Right forelimb (tissue), 1 donor: ENCODE measurements around the gene DUSP6.
A peak's percentile ranks its signal among the peaks of the same experiment; 100 is the strongest.
"Not testable (repeated sequence)": the region's sequence is repeated elsewhere in the genome, so short reads cannot be mapped to it uniquely, and the experiment has no call there.

Source experiments
- DNase-seq: peaks from one replicate; pipeline ENCODE4 v3.0.0-alpha.2; 2018

DUSP6 gene

GRCh38 chr12:89350630-89351488 lies 1.4 kb downstream of the DUSP6 start:
- no peak for DNase-seq

- DNase-seq = no peak
Measured at GRCh38 chr12:89350260-89350629, 2.1 kb downstream of the DUSP6 start.

DNA sequence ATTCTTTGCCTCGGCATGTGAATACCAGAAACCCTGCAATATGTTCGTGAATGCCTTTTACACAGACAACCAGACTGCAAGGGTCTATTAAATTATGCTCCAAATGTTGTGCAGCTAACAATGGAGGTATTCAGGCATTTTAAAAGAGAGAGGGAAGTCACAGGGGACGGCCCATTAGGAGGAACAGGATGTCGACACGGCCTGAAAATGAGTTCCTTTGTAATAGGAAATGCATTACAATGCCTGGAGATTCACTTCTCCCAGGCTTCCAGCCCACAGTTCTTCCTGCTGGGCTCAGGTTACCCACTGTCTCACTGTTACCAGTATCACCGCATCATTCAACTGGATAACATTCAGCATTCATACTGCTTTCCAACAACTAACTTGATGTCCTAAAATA lies 2.5 kb downstream of the DUSP6 start:
- DNase-seq = no peak

DNA sequence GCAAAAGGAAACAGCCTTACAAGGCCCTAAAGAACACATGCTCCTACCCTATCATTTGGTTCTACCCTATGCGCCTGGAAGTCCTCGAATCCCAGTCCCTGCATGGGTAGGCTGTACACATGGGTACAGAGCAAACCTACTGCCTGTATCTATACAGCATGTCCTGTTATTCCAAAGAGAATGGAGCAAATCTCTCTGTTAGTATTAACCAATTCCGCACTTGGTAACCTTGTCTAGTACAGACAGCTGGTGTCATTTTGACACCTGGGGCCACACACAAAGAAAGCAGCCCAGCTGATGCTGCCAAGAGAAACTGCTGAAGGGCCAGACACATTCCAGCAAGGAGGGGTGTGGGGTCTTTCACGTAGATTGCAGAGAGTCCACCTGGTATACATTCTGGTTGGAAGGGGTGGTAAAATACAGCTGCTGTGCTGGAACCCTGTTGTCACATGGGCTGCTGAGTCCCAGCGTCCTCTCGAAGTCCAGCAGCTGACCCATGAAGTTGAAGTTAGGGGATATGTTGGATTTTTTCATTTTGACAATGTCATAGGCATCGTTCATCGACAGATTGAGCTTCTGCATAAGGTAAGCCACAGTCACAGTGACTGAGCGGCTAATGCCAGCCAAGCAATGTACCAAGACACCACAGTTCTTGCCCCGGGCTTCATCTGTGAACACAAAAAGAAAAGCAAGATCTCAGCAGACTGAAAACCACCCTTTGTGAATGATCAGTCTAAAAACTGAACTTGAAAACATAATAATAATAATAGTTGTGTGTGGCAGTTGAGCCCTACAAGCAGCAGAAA lies 3.2 kb downstream of the DUSP6 start:
- DNase-seq = no peak

DNA sequence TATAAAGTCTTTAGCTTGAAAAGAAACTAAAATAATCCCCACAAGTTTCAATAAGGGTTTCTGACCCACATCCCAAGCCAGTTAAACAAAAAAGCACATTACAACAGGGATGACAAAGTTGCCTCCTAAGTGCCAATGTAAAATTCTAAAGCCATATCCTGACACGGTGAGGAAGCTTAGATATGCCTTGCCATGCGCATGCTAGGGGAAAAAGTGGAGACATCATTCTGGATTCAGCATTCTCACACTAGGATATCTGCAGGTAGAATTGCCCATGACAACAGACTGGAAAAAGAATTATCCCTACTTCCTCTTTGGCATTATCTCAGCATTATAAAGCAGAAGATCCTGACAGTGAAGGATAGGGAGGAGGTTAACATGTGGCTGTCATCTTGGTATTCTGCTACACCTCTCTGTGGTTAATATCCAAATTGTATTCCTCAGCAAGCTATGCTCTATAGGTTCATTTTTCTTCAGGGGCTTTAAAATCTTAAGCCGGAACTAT lies 4.9 kb downstream of the DUSP6 start:
- no peak for DNase-seq

DNA sequence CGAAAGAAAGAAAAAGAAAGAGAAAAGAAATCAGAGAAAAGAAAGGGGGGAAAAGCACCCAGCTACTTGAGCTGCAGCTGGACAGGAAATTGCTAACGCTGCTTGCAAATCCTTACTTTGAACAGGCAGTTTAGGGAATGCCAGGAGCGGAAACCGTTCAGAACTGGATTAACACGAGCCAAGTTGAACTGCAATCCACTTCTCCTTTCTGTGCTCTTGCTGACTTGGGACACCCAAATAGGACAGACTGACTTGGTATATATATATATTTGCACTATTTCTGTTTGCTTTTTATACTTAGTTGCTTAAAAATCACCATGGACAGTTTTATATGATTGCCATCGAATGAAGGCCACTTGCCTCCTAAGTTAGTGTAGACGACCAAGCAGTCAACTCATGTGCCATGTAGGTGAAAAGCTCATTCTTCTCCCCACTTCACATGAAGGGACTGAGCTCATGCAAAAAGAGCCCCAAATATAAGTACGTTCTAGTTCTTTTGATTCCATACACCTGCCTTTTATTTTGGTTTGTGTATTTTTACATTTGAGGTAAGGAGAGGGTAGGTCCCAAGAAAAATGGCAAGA lies 5.5 kb downstream of the DUSP6 start:
- peak; percentile 60 for DNase-seq

DNA sequence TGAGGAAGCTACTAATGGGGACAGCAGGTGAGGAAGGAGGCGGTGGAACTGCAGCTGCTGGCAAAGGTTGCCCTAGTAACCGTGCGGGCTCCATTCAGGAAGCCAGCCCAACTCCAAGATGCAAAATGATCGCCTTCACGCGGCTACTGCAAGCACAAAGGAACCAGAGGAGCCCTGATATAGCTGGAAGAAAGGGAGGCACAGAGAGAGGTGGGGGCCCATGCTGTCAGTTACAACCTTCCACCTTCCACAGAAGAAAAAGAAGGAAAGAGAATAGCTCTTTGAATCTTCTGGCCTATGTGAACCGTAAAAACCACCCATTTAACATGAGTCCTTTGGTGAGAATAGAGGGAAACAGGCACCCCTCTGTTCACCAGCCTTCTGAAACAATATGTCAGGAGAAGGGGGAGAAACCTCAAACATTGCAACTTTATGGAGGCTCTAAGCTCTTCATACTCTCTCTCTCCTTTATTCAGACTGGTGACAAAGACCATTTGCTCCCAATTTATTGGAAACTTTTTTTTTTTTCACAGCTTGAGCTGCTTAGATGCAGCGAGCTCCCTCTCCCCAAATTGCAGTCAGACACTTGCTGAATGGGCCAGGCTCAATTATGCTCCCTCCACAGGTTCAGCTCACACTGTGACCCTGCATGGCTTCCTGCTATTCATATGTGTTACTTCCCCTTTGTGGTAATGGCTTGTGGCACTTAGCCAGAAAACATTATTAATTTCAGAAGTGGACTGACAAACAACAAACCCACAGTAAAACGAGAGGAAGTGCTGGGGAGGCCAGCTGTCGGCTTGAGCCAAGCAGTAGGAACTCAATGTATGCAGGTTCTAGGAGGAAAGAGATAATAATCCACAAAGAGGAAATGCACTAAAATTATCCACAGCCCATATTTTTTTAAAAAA lies 6.2 kb downstream of the DUSP6 start:
- peak; percentile 58 for DNase-seq

DNA sequence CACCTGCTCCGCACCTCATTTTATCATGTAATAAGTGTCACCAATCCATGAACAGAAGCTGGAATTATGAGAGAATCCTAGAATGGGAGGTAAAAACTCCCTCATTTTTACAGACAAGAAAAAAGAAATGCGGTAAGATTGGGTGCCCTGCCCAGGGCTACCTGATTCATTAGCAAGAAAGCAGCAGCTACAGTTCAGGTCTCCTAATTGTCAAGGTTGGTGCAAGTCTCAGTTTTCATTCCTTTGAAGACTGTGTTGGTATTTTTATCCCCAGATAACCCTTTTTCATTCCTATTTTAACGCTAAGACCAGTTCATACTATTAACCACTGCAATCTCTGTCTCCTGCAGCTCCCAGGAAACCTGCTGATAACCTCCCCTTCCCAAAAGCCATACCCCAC lies 6.9 kb downstream of the DUSP6 start:
- no peak for DNase-seq

GRCh38 chr12:89344862-89345202 lies 7.5 kb downstream of the DUSP6 start:
- no peak for DNase-seq

- no peak for DNase-seq
Measured at GRCh38 chr12:89344043-89344861, 8.0 kb downstream of the DUSP6 start.

GRCh38 chr12:89343127-89343526 lies 9.2 kb downstream of the DUSP6 start:
- peak; percentile 57 for DNase-seq

DNA sequence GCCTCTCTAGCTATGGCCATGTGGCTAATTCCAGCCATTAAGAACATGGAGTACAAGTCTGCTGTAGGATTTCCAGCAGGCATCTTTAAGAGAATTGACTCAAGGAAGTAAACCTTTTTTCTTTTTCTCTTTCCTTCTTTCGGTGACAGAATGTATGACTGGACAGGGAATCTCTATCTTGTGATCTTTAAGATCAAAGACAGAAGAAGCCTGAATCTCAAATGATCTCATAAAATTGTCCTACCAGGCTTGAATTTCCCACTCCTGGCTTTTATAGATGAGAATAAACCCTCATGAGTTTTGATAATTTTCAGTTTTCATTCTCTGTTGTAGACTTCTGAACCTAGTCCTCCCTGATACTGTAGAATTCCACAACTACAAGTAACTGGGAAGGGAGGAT lies 11.4 kb downstream of the DUSP6 start:
- DNase-seq = no peak

DNA sequence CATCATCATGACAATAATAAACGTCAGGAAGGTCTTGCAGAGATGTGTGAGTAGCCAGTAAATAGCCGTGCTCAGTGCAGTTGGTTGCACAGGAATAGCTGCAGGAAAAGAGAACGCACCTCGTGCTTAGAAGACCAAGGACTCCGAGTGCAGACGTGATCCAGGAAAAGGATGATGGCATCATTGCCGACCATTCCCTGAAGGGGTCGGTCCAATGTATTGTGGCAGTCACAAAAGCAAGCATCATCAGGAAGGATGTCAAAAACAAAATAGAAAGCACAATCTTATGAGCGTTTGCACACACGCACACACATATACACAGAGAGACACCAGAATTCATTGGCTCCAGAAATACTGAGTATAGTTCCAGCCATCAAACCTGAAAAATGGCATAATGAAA lies 12.8 kb downstream of the DUSP6 start:
- no peak for DNase-seq

DNA sequence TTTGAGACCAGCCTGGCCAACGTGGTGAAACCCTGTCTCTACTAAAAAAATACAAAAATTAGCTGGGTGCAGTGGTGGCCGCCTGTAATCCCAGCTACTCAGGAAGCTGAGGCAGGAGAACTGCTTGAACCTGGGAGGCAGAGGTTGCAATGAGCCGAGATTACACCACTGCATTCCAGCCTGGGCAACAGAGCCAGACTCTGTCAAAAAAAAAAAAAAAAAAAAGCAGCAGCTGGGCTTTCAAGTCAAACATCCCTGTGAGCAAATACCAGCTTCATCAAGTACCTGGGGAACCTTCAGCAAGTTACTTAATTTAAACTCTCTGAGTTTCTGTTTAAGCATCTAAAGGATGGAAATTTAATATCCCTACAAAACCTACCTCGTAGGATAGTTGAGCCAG lies 15.2 kb downstream of the DUSP6 start:
- DNase-seq = not testable (repeated sequence)

DNA sequence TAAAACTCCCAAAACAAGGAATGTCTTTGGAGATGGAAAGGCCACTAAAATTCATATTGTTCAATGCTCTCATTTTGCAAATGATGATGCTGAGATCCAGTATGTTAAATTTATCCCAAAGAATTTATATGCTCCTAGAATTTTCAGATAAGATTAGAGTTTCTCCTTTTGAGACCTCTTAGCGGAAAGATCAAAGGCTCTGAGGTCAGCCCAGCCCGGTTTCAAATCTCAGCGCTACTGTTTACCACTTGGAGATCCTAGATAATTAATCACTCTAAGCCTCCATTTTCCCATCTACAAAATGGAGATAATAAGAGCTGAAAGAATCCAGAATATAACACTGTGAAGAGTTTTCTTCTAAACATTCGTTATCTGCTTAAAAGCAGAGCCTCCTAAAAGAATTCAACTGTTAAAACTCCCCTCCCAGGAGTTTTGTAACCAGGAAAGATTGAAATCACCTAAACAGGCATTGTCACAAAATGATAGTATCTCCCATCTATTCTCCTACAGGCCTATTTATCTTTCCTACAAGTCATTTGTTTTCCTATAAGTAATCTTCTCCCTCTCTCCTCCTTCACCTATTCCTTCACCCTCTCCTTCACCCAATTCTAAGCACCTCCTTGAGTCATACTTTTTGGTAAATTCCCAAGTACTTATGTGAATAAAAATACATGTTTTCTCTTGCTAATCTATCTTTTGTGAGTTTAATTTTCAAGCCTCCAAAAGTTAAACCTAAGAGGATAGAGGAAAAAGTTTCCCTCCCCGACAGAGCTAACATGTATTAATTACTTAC lies 16.7 kb downstream of the DUSP6 start:
- DNase-seq = no peak

DNA sequence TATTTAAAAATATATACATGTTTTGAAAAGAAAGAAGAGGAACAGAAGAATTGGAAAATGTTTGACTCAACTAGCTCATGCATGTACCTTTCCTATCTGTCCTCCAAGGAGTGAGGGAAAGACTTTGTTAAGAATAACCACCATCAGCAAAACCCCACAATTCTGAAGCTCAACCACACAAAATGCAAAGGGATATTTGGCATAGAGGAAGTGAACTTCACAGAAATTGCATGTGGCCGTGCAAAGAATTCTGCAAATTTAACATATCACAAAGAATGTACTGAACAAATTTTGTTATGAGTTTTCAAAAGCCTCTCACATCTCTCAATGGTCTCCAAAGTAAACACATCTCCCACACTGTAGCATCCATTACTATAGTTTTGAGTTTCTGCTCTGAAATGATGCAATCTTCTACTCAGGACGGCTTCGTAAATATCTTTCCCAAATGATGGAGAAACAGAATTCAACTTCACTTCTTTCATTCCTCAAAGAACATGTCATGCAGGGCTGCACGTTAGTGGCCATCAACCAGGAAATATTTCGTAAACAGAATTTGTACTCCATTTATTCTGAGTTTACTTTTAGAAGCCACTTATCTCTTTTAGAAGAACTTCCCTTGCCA lies 17.6 kb downstream of the DUSP6 start:
- no peak for DNase-seq

DNA sequence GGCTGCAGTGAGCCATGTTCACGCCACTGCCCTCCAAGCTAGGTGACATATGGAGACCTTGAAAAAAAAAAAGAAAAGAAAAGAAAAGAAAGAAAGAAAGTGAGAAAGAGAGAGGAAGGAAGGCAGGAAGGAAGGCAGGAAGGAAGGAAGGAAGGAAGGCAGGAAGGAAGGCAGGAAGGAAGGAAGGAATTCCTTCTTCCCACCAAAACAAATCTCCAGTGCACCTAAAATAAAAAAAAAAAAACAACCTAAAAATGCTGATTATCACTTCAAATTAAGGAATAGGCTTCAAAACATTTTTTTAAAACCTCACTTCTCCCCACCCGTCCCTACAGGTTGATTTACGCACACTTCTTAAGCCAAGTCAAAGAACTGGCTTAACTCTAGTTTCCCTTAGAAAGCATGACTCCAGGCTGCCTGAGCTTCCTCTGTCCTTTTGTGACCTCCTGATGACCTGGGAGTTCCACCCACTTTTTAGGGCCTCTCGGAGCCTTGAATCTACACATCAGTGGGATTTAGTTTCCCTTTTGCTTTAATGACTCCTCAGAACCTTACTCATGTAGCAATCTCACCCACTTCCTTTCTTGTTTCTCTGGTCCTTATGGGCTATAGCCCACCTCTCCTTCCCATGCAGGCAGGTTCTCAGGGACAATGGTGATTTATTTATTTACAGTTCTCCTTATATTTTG lies 18.6 kb downstream of the DUSP6 start:
- DNase-seq = no peak

GRCh38 chr12:89328151-89329030 lies 23.9 kb downstream of the DUSP6 start:
- no peak for DNase-seq
